Sigmoid colon (tissue), 7 donors: Measurements from ENCODE around the gene CLCNKA. TPM values are rescaled to one million over a fixed set of nuclear protein-coding genes. Genes with fewer than 3 reads are reported as not detected.
"Not testable (repeated sequence)": the region's sequence is repeated elsewhere in the genome, so short reads cannot be mapped to it uniquely, and the experiment has no call there.

Experiments
- DNase-seq: peaks from one replicate; pipeline ENCODE4 v3.0.0-alpha.2; 2019
- H3K27ac ChIP-seq, 4 donors: fragments of 200-600 bp; sonication (generic); one replicate each; pipeline ENCODE4 v1.5.1; 2016 to 2019; ENCODE audit warnings: mild to moderate bottlenecking in 1 of 4
- H3K27me3 ChIP-seq, 3 donors: fragments of 200-600 bp; sonication (generic); one replicate each; pipeline ENCODE4 v1.5.1; 2019; ENCODE audit warnings: mild to moderate bottlenecking in 1 of 3
- H3K36me3 ChIP-seq, 4 donors: fragments of 200-600 bp; sonication (generic); one replicate each; pipeline ENCODE4 v1.5.1; 2016 to 2019
- H3K4me1 ChIP-seq, 4 donors: fragments of 200-600 bp; sonication (generic); one replicate each; pipeline ENCODE4 v1.5.1; 2017 to 2019
- H3K4me3 ChIP-seq, 4 donors: fragments of 200-600 bp; sonication (generic); one replicate each; pipeline ENCODE4 v1.5.1; 2017 to 2019; ENCODE audit warnings: mild to moderate bottlenecking in 2 of 4, moderate library complexity in 1 of 4
- H3K9me3 ChIP-seq, 4 donors: fragments of 200-600 bp in 3 of 4; sonication (generic) in 3 of 4; one replicate each; pipeline versions ENCODE4 v1.5.1 to v1.6.1; 2013 to 2019
- EP300 ChIP-seq, 4 donors: sonication (generic); formaldehyde crosslinking; IDR thresholded peaks; one replicate each; pipeline ENCODE4 v1.6.1; 2017; ENCODE audit warnings: antibody characterized with exemption in 4 of 4
- POLR2A ChIP-seq, 2 donors: fragments of 450-650 bp; IDR thresholded peaks; one replicate each; pipeline ENCODE4 v1.6.1; 2016; ENCODE audit warnings: antibody characterized with exemption in 2 of 2, mild to moderate bottlenecking in 2 of 2, moderate library complexity in 2 of 2
- POLR2AphosphoS5 ChIP-seq, 4 donors: sonication (generic); formaldehyde crosslinking; IDR thresholded peaks; one replicate each; pipeline ENCODE4 v1.6.1; 2017; ENCODE audit warnings: antibody characterized with exemption in 4 of 4
- whole genome bisulfite sequencing, 2 donors: extraction: QIAGEN DNeasy Blood & Tissue Kit; methylation state at CpG; one replicate each; pipeline ENCODE4 v1.1.7; 2013; 5-methylcytosine and 5-hydroxymethylcytosine counted together
- intact Hi-C: fragments of 100-400 bp; cut with DNase I; formaldehyde crosslinking; loops from one replicate; pipeline ENCODE4 v1.15.1; 2023
- polyA plus RNA-seq, 3 donors: library from polyadenylated mRNA; stranded (reverse); fragments of 200-250 nt; gene quantifications; one replicate each; pipeline ENCODE4 v1.2.3, GENCODE V29; 2013
- total RNA-seq, 4 donors: library from RNA; depleted of rRNA; stranded (reverse); fragments of >200 nt; gene quantifications; one replicate each; pipeline ENCODE4 v1.1.0, GENCODE V29; 2016
- TF ChIP-seq, protein P1 (sequence below), 4 experiments: fragments of 450-650 bp in 3 of 4; fragments of 200-600 bp in 1 of 4; IDR thresholded peaks; one replicate each; pipeline ENCODE4 v1.5.1; 2016 to 2019; ENCODE audit warnings: antibody characterized with exemption in 4 of 4, mild to moderate bottlenecking in 3 of 4, moderate library complexity in 2 of 4
- donor health status: healthy with polysubstance abuse.
- donor health status: Bipolar disorder and iron deficiency.
- donor health status: healthy.

The CLCNKA gene
- total and polyA plus RNA-seq, 7 donors = 0.13 to 1.1 TPM; not detected in 5

DNA sequence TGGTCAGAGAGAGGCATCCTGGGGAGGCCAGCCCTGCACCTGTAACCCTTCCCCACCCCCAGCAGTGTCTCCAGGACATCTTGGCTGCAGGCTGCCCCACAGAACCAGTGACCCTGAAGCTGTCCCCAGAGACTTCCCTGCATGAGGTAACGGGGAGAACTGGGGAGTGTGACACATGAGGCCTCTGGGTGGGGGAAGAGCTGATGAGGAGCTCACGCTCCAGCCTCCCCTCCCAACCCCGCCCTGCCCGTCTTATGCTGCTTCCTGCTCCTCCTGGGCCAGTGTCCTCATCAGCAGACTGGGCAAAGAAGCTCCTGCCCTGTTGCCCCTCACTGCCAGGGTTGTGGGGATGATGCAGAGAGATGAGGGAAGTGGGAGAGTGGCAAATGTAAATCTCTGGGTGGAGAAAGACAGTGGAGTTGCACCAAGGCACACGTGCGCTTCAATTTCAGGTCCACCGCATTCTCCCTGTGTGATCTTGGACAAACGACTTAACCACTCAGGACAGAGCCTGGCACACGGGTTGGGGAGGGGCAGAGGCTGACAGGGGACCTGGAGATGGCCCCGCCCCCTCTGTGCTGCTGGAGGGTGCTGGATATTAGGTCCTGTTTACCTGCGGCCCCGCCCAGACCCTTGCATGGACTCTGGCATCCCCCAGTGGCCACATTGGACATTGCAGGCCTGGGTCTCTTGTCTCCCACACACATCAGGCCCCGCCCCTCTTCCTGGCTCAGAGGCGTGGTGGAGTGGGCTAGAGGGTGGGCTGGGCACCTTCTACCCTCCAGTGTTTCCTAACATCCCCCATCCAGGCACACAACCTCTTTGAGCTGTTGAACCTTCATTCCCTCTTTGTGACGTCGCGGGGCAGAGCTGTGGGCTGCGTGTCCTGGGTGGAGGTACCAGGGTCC lies 34.0 kb downstream of the CLCNKA start:
- Histone ChIP-seq H3K27ac (no peak overlapping the region), H3K36me3 (no peaks in the 10 kb centered on the region), H3K9me3 (no peaks in the 10 kb centered on the region), H3K4me3 (no peak overlapping the region), H3K4me1 (no peaks in the 10 kb centered on the region), H3K27me3 (no peaks in the 10 kb centered on the region)
- DNase-seq = peak; percentile 89
- no peak for TF ChIP-seq EP300 (IDR thresholded peaks at IDR 0.05)
- TF ChIP-seq, protein P1, sequence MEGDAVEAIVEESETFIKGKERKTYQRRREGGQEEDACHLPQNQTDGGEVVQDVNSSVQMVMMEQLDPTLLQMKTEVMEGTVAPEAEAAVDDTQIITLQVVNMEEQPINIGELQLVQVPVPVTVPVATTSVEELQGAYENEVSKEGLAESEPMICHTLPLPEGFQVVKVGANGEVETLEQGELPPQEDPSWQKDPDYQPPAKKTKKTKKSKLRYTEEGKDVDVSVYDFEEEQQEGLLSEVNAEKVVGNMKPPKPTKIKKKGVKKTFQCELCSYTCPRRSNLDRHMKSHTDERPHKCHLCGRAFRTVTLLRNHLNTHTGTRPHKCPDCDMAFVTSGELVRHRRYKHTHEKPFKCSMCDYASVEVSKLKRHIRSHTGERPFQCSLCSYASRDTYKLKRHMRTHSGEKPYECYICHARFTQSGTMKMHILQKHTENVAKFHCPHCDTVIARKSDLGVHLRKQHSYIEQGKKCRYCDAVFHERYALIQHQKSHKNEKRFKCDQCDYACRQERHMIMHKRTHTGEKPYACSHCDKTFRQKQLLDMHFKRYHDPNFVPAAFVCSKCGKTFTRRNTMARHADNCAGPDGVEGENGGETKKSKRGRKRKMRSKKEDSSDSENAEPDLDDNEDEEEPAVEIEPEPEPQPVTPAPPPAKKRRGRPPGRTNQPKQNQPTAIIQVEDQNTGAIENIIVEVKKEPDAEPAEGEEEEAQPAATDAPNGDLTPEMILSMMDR (IDR thresholded peaks at IDR 0.05) = peak; percentile 92 to 98 (median 95)
- 23 to 35% methylated on average over 18 of the region's 18 CpGs for WGBS, 2 donors
- intact Hi-C loops = loop anchor here (1.0 to 5.0 kb wide), 2 partner anchors 47 to 264 kb away; no protein-coding TSS in a partner anchor

DNA sequence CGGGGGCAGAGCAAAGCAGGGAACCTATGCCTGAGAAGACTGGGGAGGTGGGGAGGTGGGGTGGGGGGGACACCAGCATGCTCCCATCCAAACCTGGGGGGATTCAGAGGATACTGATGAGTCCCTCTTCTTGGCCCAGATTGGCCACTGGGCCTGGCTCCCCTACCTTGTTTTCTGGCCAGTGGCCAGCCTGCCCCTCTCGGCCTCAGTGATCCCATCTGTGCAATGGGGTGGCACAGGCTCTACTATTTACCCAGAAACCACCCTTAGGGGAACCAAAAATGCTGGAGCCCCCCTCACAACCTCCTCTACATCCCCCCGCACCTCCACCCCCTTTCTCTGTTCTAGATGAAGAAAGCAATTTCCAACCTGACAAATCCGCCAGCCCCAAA lies 34.7 kb downstream of the CLCNKA start:
- not testable (repeated sequence) for H3K27me3 ChIP-seq, H3K9me3 ChIP-seq, H3K4me3 ChIP-seq, H3K36me3 ChIP-seq, DNase-seq, H3K4me1 ChIP-seq, H3K27ac ChIP-seq
- intact Hi-C loops = loop anchor here (5.0 kb wide), 1 partner anchor 264 kb away; no protein-coding TSS in a partner anchor
- WGBS, 2 donors = 45 to 60% methylated on average over 4 of the region's 4 CpGs

DNA sequence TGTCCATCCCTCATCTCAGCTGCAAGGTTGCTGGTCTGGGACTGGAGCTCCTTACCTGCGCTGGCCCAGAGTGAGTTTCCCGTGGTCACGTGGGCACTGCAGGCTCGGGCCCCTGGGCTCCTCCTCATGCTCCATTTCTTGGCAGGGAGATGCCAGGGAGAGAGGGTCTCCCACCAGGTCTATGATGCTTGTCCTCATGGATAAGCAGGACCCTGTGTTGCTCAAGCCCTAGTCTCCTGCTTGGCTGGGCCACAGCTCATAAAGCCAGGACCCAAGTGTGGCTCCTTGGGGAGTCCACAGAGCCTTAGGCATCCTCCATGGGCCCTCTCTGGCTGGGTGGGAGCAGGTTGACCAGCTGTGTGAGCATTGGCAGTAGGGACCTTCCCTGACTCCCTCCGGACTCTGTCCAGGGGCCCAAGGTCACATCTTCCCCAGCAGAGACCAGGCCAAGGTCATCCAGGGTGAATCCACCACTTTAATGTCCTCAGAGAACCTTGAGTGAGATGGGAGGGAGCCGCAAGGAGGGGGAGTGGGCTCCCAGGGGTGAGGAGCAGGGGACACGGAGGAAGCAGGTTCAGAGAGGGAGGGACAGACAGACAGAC lies 35.6 kb downstream of the CLCNKA start:
- intact Hi-C loops = loop anchor here (1.0 to 5.0 kb wide), 2 partner anchors 24 to 265 kb away; no protein-coding TSS in a partner anchor
- H3K9me3 ChIP-seq, H3K27ac ChIP-seq, H3K4me1 ChIP-seq, H3K27me3 ChIP-seq, H3K36me3 ChIP-seq, H3K4me3 ChIP-seq, DNase-seq: not testable (repeated sequence)
- 74 to 75% methylated on average over 7 of the region's 7 CpGs for WGBS, 2 donors

DNA sequence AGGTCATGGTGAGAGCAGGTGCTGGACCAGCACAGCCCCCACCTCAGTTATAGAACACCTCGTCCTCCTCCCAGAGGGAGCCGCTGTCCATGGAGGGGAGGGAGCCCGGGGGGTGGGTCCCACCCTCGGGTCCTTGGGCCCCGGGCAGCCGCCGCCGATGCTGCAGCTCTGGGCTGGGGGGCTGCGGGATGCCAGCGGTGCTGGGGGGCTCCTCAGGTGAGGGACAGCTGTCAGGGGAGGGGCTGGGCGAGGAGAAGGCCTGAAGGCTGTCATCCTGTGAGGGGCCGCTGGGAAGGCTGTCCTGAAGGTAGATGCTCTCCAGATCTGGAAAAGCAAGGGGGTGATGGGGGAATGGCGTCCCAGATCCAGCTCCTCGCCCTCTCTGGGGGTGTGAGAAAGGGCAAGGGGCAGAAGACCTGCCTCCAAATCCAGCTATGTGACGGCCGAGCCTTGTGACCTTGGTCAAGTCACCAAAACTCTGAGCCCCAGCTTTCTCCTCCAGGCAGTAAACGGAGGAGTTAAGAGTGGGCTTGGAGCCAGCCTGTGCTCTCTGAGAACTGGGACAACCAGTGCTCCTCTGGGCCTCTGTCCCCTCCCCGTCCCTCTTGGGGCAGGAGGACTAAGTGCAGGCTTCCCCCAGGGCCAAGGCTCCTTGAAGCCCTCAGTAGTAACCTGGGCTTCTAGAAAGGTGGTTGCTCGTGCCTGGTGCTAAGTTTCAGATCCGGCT lies 36.7 kb downstream of the CLCNKA start:
- H3K9me3 ChIP-seq, DNase-seq, H3K27ac ChIP-seq, H3K4me1 ChIP-seq, H3K36me3 ChIP-seq, H3K4me3 ChIP-seq, H3K27me3 ChIP-seq: not testable (repeated sequence)
- 66 to 80% methylated on average over 15 to 17 of the region's 20 CpGs for WGBS, 2 donors
- intact Hi-C loops = loop anchor here (5.0 kb wide), 1 partner anchor 266 kb away; no protein-coding TSS in a partner anchor

DNA sequence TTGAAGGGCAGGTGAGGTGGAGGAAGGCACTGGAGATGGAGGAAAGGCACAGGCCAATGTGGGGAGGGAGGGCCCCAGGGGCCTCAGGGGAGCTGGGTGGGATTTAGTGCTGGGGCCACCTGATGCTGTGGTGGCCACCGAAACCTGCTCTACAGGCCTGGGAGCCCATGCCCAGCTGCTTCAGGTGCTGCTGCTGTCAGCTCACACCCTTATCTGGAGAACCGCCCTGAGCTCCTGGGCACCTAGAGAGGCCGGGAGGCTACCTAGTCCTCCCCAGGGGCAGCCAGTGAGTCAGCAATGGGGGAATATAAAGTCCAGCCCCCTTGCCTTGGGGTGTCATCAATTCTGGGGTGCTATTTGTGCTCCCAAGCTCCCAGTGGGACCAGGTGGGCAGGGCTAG lies 39.4 kb downstream of the CLCNKA start:
- H3K27me3 ChIP-seq = no peaks in the 10 kb centered on the region
- intact Hi-C loops = no loop called here
- WGBS, 2 donors = 45 to 81% methylated on average over 3 of the region's 3 CpGs
- no peaks in the 10 kb centered on the region for H3K36me3 ChIP-seq
- H3K27ac ChIP-seq = no peak overlapping the region
- no peaks in the 10 kb centered on the region for H3K4me1 ChIP-seq
- H3K9me3 ChIP-seq = no peaks in the 10 kb centered on the region
- H3K4me3 ChIP-seq = no peak overlapping the region
- no peak for TF ChIP-seq POLR2AphosphoS5 (IDR thresholded peaks at IDR 0.05)
- TF ChIP-seq, protein P1 (IDR thresholded peaks at IDR 0.05) = no peak
- no peak for TF ChIP-seq POLR2A (IDR thresholded peaks at IDR 0.05)
- no peak for TF ChIP-seq EP300 (IDR thresholded peaks at IDR 0.05)
- no peak for DNase-seq

DNA sequence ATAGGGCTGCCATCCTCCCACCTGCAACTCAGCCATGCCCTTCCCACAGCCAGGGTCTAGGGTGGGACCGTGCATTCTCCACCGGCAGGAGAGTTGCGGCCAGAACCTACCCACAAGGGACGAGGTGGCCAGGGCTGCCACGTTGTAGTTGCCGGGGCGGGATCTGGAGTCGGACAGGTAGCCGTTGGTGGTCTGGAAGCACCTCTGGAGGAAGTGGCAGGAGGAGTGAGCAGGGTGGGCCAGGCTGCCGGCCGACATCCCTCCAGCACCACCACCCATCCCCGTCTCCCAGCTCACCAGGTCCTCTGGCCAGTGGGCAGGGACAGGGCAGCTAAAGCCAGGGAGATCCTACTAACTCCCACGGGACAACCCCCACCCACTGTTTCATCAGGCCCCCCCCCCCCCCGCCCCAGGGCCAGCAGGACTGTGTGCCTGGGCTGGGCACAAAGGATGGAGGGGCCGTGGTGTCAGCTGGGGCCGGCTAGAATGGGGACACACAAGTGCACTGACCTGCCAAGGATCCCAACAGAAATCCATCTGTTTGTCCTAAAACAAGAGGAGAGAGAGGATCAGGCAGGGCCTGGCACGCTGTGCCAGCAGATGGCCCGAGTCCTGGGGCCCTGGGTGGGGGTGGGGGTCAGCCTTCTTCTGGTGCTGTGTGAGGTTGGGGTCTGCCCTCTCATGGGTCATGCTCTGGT lies 40.3 kb downstream of the CLCNKA start:
- intact Hi-C loops, DNase-seq, H3K27me3 ChIP-seq, H3K4me3 ChIP-seq, H3K27ac ChIP-seq, H3K4me1 ChIP-seq, H3K9me3 ChIP-seq, H3K36me3 ChIP-seq: not testable (repeated sequence)
- 75 to 83% methylated on average over 18 of the region's 18 CpGs for WGBS, 2 donors

DNA sequence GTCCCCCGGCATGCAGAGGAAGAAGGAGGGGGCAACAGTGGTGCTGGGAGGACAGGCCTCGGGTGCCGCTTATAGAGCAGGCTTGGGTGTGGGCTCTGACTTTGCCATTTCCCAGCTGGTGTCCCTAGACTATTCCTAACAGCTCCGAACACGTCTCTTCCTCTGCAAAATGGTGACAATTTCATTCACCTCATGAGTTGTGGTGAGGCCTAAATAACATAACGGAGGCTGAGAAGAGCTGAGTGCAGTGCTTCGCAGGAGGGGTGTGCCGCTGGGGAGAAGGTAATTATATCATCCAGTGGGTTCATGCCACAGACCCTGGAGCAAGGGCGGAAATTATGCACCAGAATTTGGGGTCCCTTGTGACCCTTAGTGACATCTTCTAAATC lies 40.8 kb downstream of the CLCNKA start:
- intact Hi-C loops = not testable (repeated sequence)
- WGBS, 2 donors = 86 to 88% methylated on average over 9 of the region's 9 CpGs

More for the DNA sequence above, 40.8 kb downstream of the CLCNKA start:
- DNase-seq, H3K27me3 ChIP-seq, H3K4me1 ChIP-seq, H3K27ac ChIP-seq, H3K4me3 ChIP-seq, H3K9me3 ChIP-seq, H3K36me3 ChIP-seq: not testable (repeated sequence)
